ENCODE measurements around the gene KLK6.

The KLK6 gene

GRCh38 chr19:51007488-51007887 is 38.1 kb upstream of the KLK6 start:
- no peak overlapping the region for H3K4ac ChIP-seq (ENCODE audit: low read depth, low read length)
- no peak overlapping the region for H2BK5ac ChIP-seq (ENCODE audit: low read depth, low read length, poor library complexity)
- H2AFZ ChIP-seq (ENCODE audit: insufficient read depth, low read length, poor library complexity) = no peak overlapping the region
- no peaks in the 10 kb centered on the region for H3K36me3 ChIP-seq (ENCODE audit: control insufficient read depth in 1 of 2, insufficient read depth in 2 of 2, low read length in 2 of 2)
- no peak overlapping the region for H2AK5ac ChIP-seq (ENCODE audit: low read length)
- no peaks in the 10 kb centered on the region for H3K79me2 ChIP-seq (ENCODE audit: control insufficient read depth, insufficient read depth, low read length, poor library complexity)
- no peak overlapping the region for H4K8ac ChIP-seq (ENCODE audit: low read depth, low read length)
- H3K4me2 ChIP-seq (ENCODE audit: low read length) = no peak overlapping the region
- no peak overlapping the region for H4K12ac ChIP-seq (ENCODE audit: low read depth, low read length)
- no peak overlapping the region for H2BK120ac ChIP-seq (ENCODE audit: insufficient read depth, low read length, poor library complexity)
- no peak overlapping the region for H3K14ac ChIP-seq (ENCODE audit: low read length)
- H3K23ac ChIP-seq (ENCODE audit: low read length) = no peak overlapping the region
- H4K91ac ChIP-seq (ENCODE audit: low read depth, low read length) = no peak overlapping the region
- H3K27ac ChIP-seq (ENCODE audit: low read depth, low read length) = no peak overlapping the region
- no peak for DNase-seq
- peaks cover 3% of the 10 kb centered on the region for H3K9me3 ChIP-seq (ENCODE audit: insufficient read depth, low read depth, low read length)
- WGBS (ENCODE audit: extremely low coverage, insufficient coverage, insufficient read length) = no CpG with 5 or more reads among the region's 3 CpGs
- H3K27me3 ChIP-seq (ENCODE audit: insufficient read depth, low read length) = no peaks in the 10 kb centered on the region
- H3K4me1 ChIP-seq (ENCODE audit: control insufficient read depth in 1 of 2, insufficient read depth in 2 of 2, low read length in 2 of 2) = peaks cover under 1 to 6% of the 10 kb centered on the region in 2 experiments
- no peak overlapping the region for H3K9ac ChIP-seq (ENCODE audit: low read length)
- no peak overlapping the region for H3K18ac ChIP-seq (ENCODE audit: low read length)
- no peak overlapping the region for H2BK12ac ChIP-seq (ENCODE audit: low read length)
- no peak overlapping the region for H3K4me3 ChIP-seq (ENCODE audit: low read depth, low read length)
- H3K79me1 ChIP-seq (ENCODE audit: low read length) = no peaks in the 10 kb centered on the region

- H3K4me1 ChIP-seq (ENCODE audit: control insufficient read depth in 1 of 2, insufficient read depth in 2 of 2, low read length in 2 of 2) = peaks cover 7 to 12% of the 10 kb centered on the region in 2 experiments
- no peaks in the 10 kb centered on the region for H3K36me3 ChIP-seq (ENCODE audit: control insufficient read depth in 1 of 2, insufficient read depth in 2 of 2, low read length in 2 of 2)
- H4K91ac ChIP-seq (ENCODE audit: low read depth, low read length) = no peak overlapping the region
- H3K4ac ChIP-seq (ENCODE audit: low read depth, low read length) = no peak overlapping the region
- H3K9ac ChIP-seq (ENCODE audit: low read length) = no peak overlapping the region
- H2BK5ac ChIP-seq (ENCODE audit: low read depth, low read length, poor library complexity) = no peak overlapping the region
- H3K14ac ChIP-seq (ENCODE audit: low read length) = no peak overlapping the region
- H4K8ac ChIP-seq (ENCODE audit: low read depth, low read length) = no peak overlapping the region
- H3K79me1 ChIP-seq (ENCODE audit: low read length) = no peaks in the 10 kb centered on the region
- no peak overlapping the region for H2BK120ac ChIP-seq (ENCODE audit: insufficient read depth, low read length, poor library complexity)
- no peak for DNase-seq
- H3K9me3 ChIP-seq (ENCODE audit: insufficient read depth, low read depth, low read length) = peaks cover 3% of the 10 kb centered on the region
- H3K27me3 ChIP-seq (ENCODE audit: insufficient read depth, low read length) = no peaks in the 10 kb centered on the region
- no peak overlapping the region for H2AFZ ChIP-seq (ENCODE audit: insufficient read depth, low read length, poor library complexity)
- no peak overlapping the region for H3K4me3 ChIP-seq (ENCODE audit: low read depth, low read length)
- no CpG with 5 or more reads among the region's 8 CpGs for WGBS (ENCODE audit: extremely low coverage, insufficient coverage, insufficient read length)
- H2BK12ac ChIP-seq (ENCODE audit: low read length) = no peak overlapping the region
- H3K79me2 ChIP-seq (ENCODE audit: control insufficient read depth, insufficient read depth, low read length, poor library complexity) = no peaks in the 10 kb centered on the region
- no peak overlapping the region for H4K12ac ChIP-seq (ENCODE audit: low read depth, low read length)
- H3K23ac ChIP-seq (ENCODE audit: low read length) = no peak overlapping the region
- no peak overlapping the region for H3K4me2 ChIP-seq (ENCODE audit: low read length)
- H3K18ac ChIP-seq (ENCODE audit: low read length) = no peak overlapping the region
- H2AK5ac ChIP-seq (ENCODE audit: low read length) = no peak overlapping the region
- H3K27ac ChIP-seq (ENCODE audit: low read depth, low read length) = no peak overlapping the region
These were observed 37.0 kb upstream of the KLK6 start for GRCh38 chr19:51006406-51006805.

GRCh38 chr19:51005248-51005647 is 35.9 kb upstream of the KLK6 start:
- Histone ChIP-seq H3K18ac (ENCODE audit: low read length) (no peak overlapping the region), H3K27ac (ENCODE audit: low read depth, low read length) (no peak overlapping the region), H2AK5ac (ENCODE audit: low read length) (no peak overlapping the region), H3K14ac (ENCODE audit: low read length) (no peak overlapping the region), H4K91ac (ENCODE audit: low read depth, low read length) (no peak overlapping the region), H2BK12ac (ENCODE audit: low read length) (no peak overlapping the region), H3K23ac (ENCODE audit: low read length) (no peak overlapping the region), H3K36me3 (ENCODE audit: control insufficient read depth in 1 of 2, insufficient read depth in 2 of 2, low read length in 2 of 2) (no peaks in the 10 kb centered on the region), H2AFZ (ENCODE audit: insufficient read depth, low read length, poor library complexity) (no peak overlapping the region), H3K79me1 (ENCODE audit: low read length) (no peaks in the 10 kb centered on the region), H3K79me2 (ENCODE audit: control insufficient read depth, insufficient read depth, low read length, poor library complexity) (no peaks in the 10 kb centered on the region), H3K4me1 (ENCODE audit: control insufficient read depth in 1 of 2, insufficient read depth in 2 of 2, low read length in 2 of 2) (peaks cover 12 to 13% of the 10 kb centered on the region in 2 experiments), H4K12ac (ENCODE audit: low read depth, low read length) (no peak overlapping the region), H3K4me2 (ENCODE audit: low read length) (no peak overlapping the region), H4K8ac (ENCODE audit: low read depth, low read length) (no peak overlapping the region), H3K9me3 (ENCODE audit: insufficient read depth, low read depth, low read length) (peaks cover 3% of the 10 kb centered on the region), H3K4ac (ENCODE audit: low read depth, low read length) (no peak overlapping the region), H3K27me3 (ENCODE audit: insufficient read depth, low read length) (no peaks in the 10 kb centered on the region), H2BK120ac (ENCODE audit: insufficient read depth, low read length, poor library complexity) (no peak overlapping the region), H2BK5ac (ENCODE audit: low read depth, low read length, poor library complexity) (no peak overlapping the region), H3K4me3 (ENCODE audit: low read depth, low read length) (no peak overlapping the region), H3K9ac (ENCODE audit: low read length) (no peak overlapping the region)
- no peak for DNase-seq
- WGBS (ENCODE audit: extremely low coverage, insufficient coverage, insufficient read length) = no CpG with 5 or more reads among the region's 1 CpG

GRCh38 chr19:51003316-51003715 is 33.9 kb upstream of the KLK6 start:
- Histone ChIP-seq H3K4ac (ENCODE audit: low read depth, low read length) (no peak overlapping the region), H2AK5ac (ENCODE audit: low read length) (no peak overlapping the region), H3K27ac (ENCODE audit: low read depth, low read length) (no peak overlapping the region), H3K79me1 (ENCODE audit: low read length) (no peaks in the 10 kb centered on the region), H4K91ac (ENCODE audit: low read depth, low read length) (no peak overlapping the region), H3K23ac (ENCODE audit: low read length) (no peak overlapping the region), H2BK5ac (ENCODE audit: low read depth, low read length, poor library complexity) (no peak overlapping the region), H3K4me1 (ENCODE audit: control insufficient read depth in 1 of 2, insufficient read depth in 2 of 2, low read length in 2 of 2) (peaks cover 12 to 13% of the 10 kb centered on the region in 2 experiments), H2BK12ac (ENCODE audit: low read length) (no peak overlapping the region), H3K4me3 (ENCODE audit: low read depth, low read length) (no peak overlapping the region), H4K8ac (ENCODE audit: low read depth, low read length) (no peak overlapping the region), H3K36me3 (ENCODE audit: control insufficient read depth in 1 of 2, insufficient read depth in 2 of 2, low read length in 2 of 2) (no peaks in the 10 kb centered on the region), H3K9me3 (ENCODE audit: insufficient read depth, low read depth, low read length) (no peaks in the 10 kb centered on the region), H4K12ac (ENCODE audit: low read depth, low read length) (no peak overlapping the region), H2AFZ (ENCODE audit: insufficient read depth, low read length, poor library complexity) (no peak overlapping the region), H3K4me2 (ENCODE audit: low read length) (no peak overlapping the region), H2BK120ac (ENCODE audit: insufficient read depth, low read length, poor library complexity) (no peak overlapping the region), H3K27me3 (ENCODE audit: insufficient read depth, low read length) (no peaks in the 10 kb centered on the region), H3K14ac (ENCODE audit: low read length) (no peak overlapping the region), H3K79me2 (ENCODE audit: control insufficient read depth, insufficient read depth, low read length, poor library complexity) (no peaks in the 10 kb centered on the region), H3K18ac (ENCODE audit: low read length) (no peak overlapping the region), H3K9ac (ENCODE audit: low read length) (no peak overlapping the region)
- DNase-seq = no peak
- no CpG with 5 or more reads among the region's 7 CpGs for WGBS (ENCODE audit: extremely low coverage, insufficient coverage, insufficient read length)

Measured in trophoblast cell (in vitro differentiated cells and primary cell).